Gastroesophageal sphincter (tissue), 4 donors: Measurements from ENCODE around the gene STK32B. TPM values are rescaled to one million over a fixed set of nuclear protein-coding genes. Genes with fewer than 3 reads are reported as not detected.

Source experiments
- ATAC-seq: fragments of 150-250 bp; one replicate; pipeline ENCODE4 v1.9.1; 2016; ENCODE audit warnings: mild to moderate bottlenecking, moderate library complexity
- H3K27ac ChIP-seq, 4 donors: fragments of 200-600 bp; sonication (generic) in 3 of 4; 1 replicate in 3 of 4; 2 replicates in 1 of 4; pipeline ENCODE4 v1.5.1; 2016 to 2019
- H3K27me3 ChIP-seq: fragments of 200-600 bp; sonication (generic); one replicate; pipeline ENCODE4 v1.5.1; 2019
- H3K36me3 ChIP-seq, 2 donors: fragments of 200-600 bp; sonication (generic); one replicate each; pipeline ENCODE4 v1.5.1; 2019; ENCODE audit warnings: control low read depth in 1 of 2
- H3K4me1 ChIP-seq, 3 donors: fragments of 200-600 bp; sonication (generic); 1 replicate in 2 of 3; 2 replicates in 1 of 3; pipeline ENCODE4 v1.5.1; 2016 to 2019; ENCODE audit warnings: control low read depth in 2 of 3
- H3K4me3 ChIP-seq, 2 donors: fragments of 200-600 bp; sonication (generic); one replicate each; pipeline ENCODE4 v1.5.1; 2019; ENCODE audit warnings: mild to moderate bottlenecking in 1 of 2, moderate library complexity in 1 of 2
- H3K9me3 ChIP-seq, 3 donors: fragments of 200-600 bp; sonication (generic); one replicate each; pipeline ENCODE4 v1.5.1; 2017 to 2019; ENCODE audit warnings: control low read depth in 2 of 3
- CTCF ChIP-seq, 4 experiments: fragments of 200-600 bp in 2 of 4; fragments of 450-650 bp in 2 of 4; sonication (generic) in 1 of 4; IDR thresholded peaks; one replicate each; pipeline ENCODE4 v1.5.1; 2017 to 2019; ENCODE audit warnings: antibody characterized with exemption in 4 of 4, mild to moderate bottlenecking in 2 of 4, moderate library complexity in 2 of 4
- EP300 ChIP-seq: sonication (generic); formaldehyde crosslinking; IDR thresholded peaks from one replicate; pipeline ENCODE4 v1.6.1; 2017; ENCODE audit warnings: antibody characterized with exemption, mild to moderate bottlenecking
- POLR2A ChIP-seq, 2 donors: fragments of 450-650 bp; IDR thresholded peaks; one replicate each; pipeline ENCODE4 v1.6.1; 2017; ENCODE audit warnings: antibody characterized with exemption in 2 of 2, mild to moderate bottlenecking in 2 of 2, moderate library complexity in 1 of 2
- POLR2AphosphoS5 ChIP-seq: sonication (generic); formaldehyde crosslinking; IDR thresholded peaks from one replicate; pipeline ENCODE4 v1.6.1; 2017; ENCODE audit warnings: antibody characterized with exemption
- WGBS, 2 donors: methylation state at CpG; one replicate each; pipeline ENCODE4 v1.1.5; 2018; ENCODE audit warnings: low coverage in 1 of 2; 5-methylcytosine and 5-hydroxymethylcytosine counted together
- total RNA-seq, 4 donors: library from RNA; depleted of rRNA; stranded (reverse); fragments of >200 nt; gene quantifications; one replicate each; pipeline ENCODE4 v1.1.0, GENCODE V29; 2016

STK32B gene
- total RNA-seq, 4 donors from 2014 or later = 1.9 to 5.3 (median 2.4) TPM

GRCh38 chr4:5370286-5370685 is 319.0 kb downstream of the STK32B start:
- no peak for TF ChIP-seq POLR2AphosphoS5
- no peak for TF ChIP-seq EP300
- no peak for TF ChIP-seq POLR2A (IDR thresholded peaks at IDR 0.05)
- TF ChIP-seq CTCF (IDR thresholded peaks at IDR 0.05) = no peak
- H3K9me3 ChIP-seq = peaks cover 0 to 19% (median 0%) of the 10 kb centered on the region in 3 donors
- no peak overlapping the region for H3K4me3 ChIP-seq
- no peaks in the 10 kb centered on the region for H3K27me3 ChIP-seq
- H3K27ac ChIP-seq = no peak overlapping the region
- no peaks in the 10 kb centered on the region for H3K36me3 ChIP-seq
- no peaks in the 10 kb centered on the region for H3K4me1 ChIP-seq
- 70 to 75% methylated on average over 2 of the region's 2 CpGs for WGBS, 2 donors
- ATAC-seq = no peak

- Histone ChIP-seq H3K27me3 (no peaks in the 10 kb centered on the region), H3K4me3 (no peak overlapping the region), H3K4me1 (no peaks in the 10 kb centered on the region), H3K9me3 (peaks cover 0 to 19% (median 0%) of the 10 kb centered on the region in 3 donors), H3K27ac (no peak overlapping the region), H3K36me3 (no peaks in the 10 kb centered on the region)
- TF ChIP-seq POLR2A (IDR thresholded peaks at IDR 0.05) = no peak
- no peak for ATAC-seq
- 69 to 84% methylated on average over 5 to 6 of the region's 8 CpGs for WGBS, 2 donors
Measured at GRCh38 chr4:5371415-5372190, 320.3 kb downstream of the STK32B start.

- WGBS, 2 donors = 82 to 90% methylated on average over 5 to 6 of the region's 6 CpGs
- no peaks in the 10 kb centered on the region for H3K27me3 ChIP-seq
- no peaks in the 10 kb centered on the region for H3K4me1 ChIP-seq
- H3K4me3 ChIP-seq = no peak overlapping the region
- no peak overlapping the region for H3K27ac ChIP-seq
- TF ChIP-seq POLR2AphosphoS5 (no peak), CTCF (IDR thresholded peaks at IDR 0.05) (no peak), POLR2A (IDR thresholded peaks at IDR 0.05) (no peak), EP300 (no peak)
- H3K36me3 ChIP-seq = no peaks in the 10 kb centered on the region
- peaks cover 0 to 19% (median 0%) of the 10 kb centered on the region in 3 donors for H3K9me3 ChIP-seq
- ATAC-seq = no peak
Measured at GRCh38 chr4:5372198-5372597, 320.9 kb downstream of the STK32B start.

GRCh38 chr4:5373327-5373726 is 322.0 kb downstream of the STK32B start:
- Histone ChIP-seq H3K4me3 (no peak overlapping the region), H3K27ac (no peak overlapping the region), H3K36me3 (no peaks in the 10 kb centered on the region), H3K4me1 (no peaks in the 10 kb centered on the region), H3K9me3 (peaks cover 0 to 19% (median 0%) of the 10 kb centered on the region in 3 donors), H3K27me3 (no peaks in the 10 kb centered on the region)
- WGBS, 2 donors = 83 to 95% methylated on average over 1 to 4 of the region's 4 CpGs
- no peak for ATAC-seq
- TF ChIP-seq POLR2AphosphoS5 (no peak), POLR2A (IDR thresholded peaks at IDR 0.05) (no peak), EP300 (no peak), CTCF (IDR thresholded peaks at IDR 0.05) (no peak)

- WGBS, 2 donors = 50 to 80% methylated on average over 1 to 2 of the region's 7 CpGs
- ATAC-seq = no peak
Measured at GRCh38 chr4:5374592-5374991, 323.3 kb downstream of the STK32B start.

More at GRCh38 chr4:5374592-5374991, 323.3 kb downstream of the STK32B start:
- Histone ChIP-seq H3K9me3 (peaks cover 0 to 19% (median 0%) of the 10 kb centered on the region in 3 donors), H3K27ac (no peak overlapping the region), H3K36me3 (no peaks in the 10 kb centered on the region), H3K4me1 (no peaks in the 10 kb centered on the region), H3K4me3 (no peak overlapping the region), H3K27me3 (no peaks in the 10 kb centered on the region)
- TF ChIP-seq EP300 = no peak
- no peak for TF ChIP-seq CTCF (IDR thresholded peaks at IDR 0.05)
- TF ChIP-seq POLR2A (IDR thresholded peaks at IDR 0.05) = no peak
- TF ChIP-seq POLR2AphosphoS5 = no peak
